GM12878 (cell line): ENCODE data around the gene DLG2. TPM values are rescaled to one million over a fixed set of nuclear protein-coding genes. Genes with fewer than 3 reads are reported as not detected.

Experiments
- ATAC-seq: fragments of 200-7000 bp; cut with Tn5 transposase; 3 replicates; pipeline ENCODE4 v1.9.1; 2020; ENCODE audit warnings: mild to moderate bottlenecking, moderate library complexity
- BruUV-seq: library from RNA; stranded (reverse); fragments of 400-500 nt; replicated peaks from 2 replicates; lab custom pipeline; 2021; lab: Mats Ljungman, UMichigan
- CTCF ChIA-PET: fragments of 300-600 bp; sonication (Branson Sonifier 250); formaldehyde crosslinking; extraction: SDS; loops from one replicate; lab custom pipeline; 2021; ENCODE audit warnings: inconsistent platforms; lab: Yijun Ruan, JAX
- POLR2A ChIA-PET: fragments of 350-600 bp; formaldehyde crosslinking; extraction: SDS; loops from one replicate; lab custom pipeline; 2021; ENCODE audit warnings: inconsistent platforms; lab: Charles Lee
- RAD21 ChIA-PET: fragments of 300-600 bp; sonication (Branson Sonifier 250); formaldehyde crosslinking; loops from one replicate; lab custom pipeline; 2023; ENCODE audit warnings: antibody characterized with exemption; ENCODE audit not compliant: unreplicated experiment; lab: Charles Lee
- SMC1A ChIA-PET: fragments of 300-600 bp; sonication (Branson Sonifier 250); formaldehyde crosslinking; loops from one replicate; lab custom pipeline; 2023; ENCODE audit not compliant: unreplicated experiment, uncharacterized antibody; lab: Charles Lee
- DNase-seq: peaks from one replicate; pipeline ENCODE4 v3.0.0-alpha.2; 2011; ENCODE audit warnings: low read depth, low spot score
- FAIRE-seq: peaks from 3 replicates; lab custom pipeline; 2011; peaks lifted over from hg19 to GRCh38; lab: Jason Lieb, UNC
- H2AFZ ChIP-seq: 2 replicates; pipeline ENCODE4 v1.6.0; 2011; ENCODE audit warnings: low read depth, low read length, control low read depth; ENCODE audit not compliant: control insufficient read depth
- H3K27ac ChIP-seq: 2 replicates; pipeline ENCODE4 v1.5.1; 2011; ENCODE audit warnings: control low read depth; ENCODE audit not compliant: control insufficient read depth, insufficient read depth
- H3K27me3 ChIP-seq, 2 experiments: replicated peaks in 1 of 2; 2 replicates each; pipeline versions ENCODE4 v1.6.0 to v1.6.1; 2011; ENCODE audit warnings: low read length in 1 of 2; ENCODE audit not compliant: control insufficient read depth in 2 of 2, insufficient read depth in 2 of 2
- H3K36me3 ChIP-seq, 2 experiments: 2 replicates each; pipeline ENCODE4 v1.5.1; 2011; ENCODE audit warnings: low read length in 1 of 2; ENCODE audit not compliant: control insufficient read depth in 2 of 2, insufficient read depth in 2 of 2
- H3K4me1 ChIP-seq: 2 replicates; pipeline ENCODE4 v1.6.1; 2011; ENCODE audit warnings: mild to moderate bottlenecking, low read length, moderate library complexity, mixed read lengths; ENCODE audit not compliant: control insufficient read depth, insufficient read depth
- H3K4me2 ChIP-seq: 2 replicates; pipeline ENCODE4 v1.6.0; 2011; ENCODE audit warnings: control low read depth; ENCODE audit not compliant: control insufficient read depth, insufficient read depth
- H3K4me3 ChIP-seq: fragments of 200-600 bp; sonication (generic); 2 replicates; pipeline ENCODE4 v1.5.1; 2016
- H3K79me2 ChIP-seq: 2 replicates; pipeline ENCODE4 v1.6.0; 2011; ENCODE audit warnings: low read length; ENCODE audit not compliant: control insufficient read depth, insufficient read depth
- H3K9ac ChIP-seq: 2 replicates; pipeline ENCODE4 v1.8.0; 2011; ENCODE audit warnings: low read length, control low read depth, mixed read lengths; ENCODE audit not compliant: control insufficient read depth, insufficient read depth
- H3K9me3 ChIP-seq: replicated peaks from 3 replicates; pipeline ENCODE4 v1.5.1; 2011; ENCODE audit warnings: mild to moderate bottlenecking, low read length; ENCODE audit not compliant: control insufficient read depth, insufficient read depth
- H4K20me1 ChIP-seq: 2 replicates; pipeline ENCODE4 v1.6.0; 2011; ENCODE audit not compliant: control insufficient read depth, insufficient read depth
- ATF2 ChIP-seq: IDR thresholded peaks from 2 replicates; pipeline ENCODE4 v1.6.1; 2012; ENCODE audit warnings: low read length, inconsistent platforms
- CEBPZ ChIP-seq: fragments of 150-350 bp; IDR thresholded peaks from 2 replicates; pipeline ENCODE4 v1.6.1; 2016; ENCODE audit warnings: low read depth, low read length
- E4F1 ChIP-seq: fragments of 450-650 bp; IDR thresholded peaks from 2 replicates; pipeline ENCODE4 v1.6.1; 2018; ENCODE audit warnings: borderline replicate concordance, mild to moderate bottlenecking; ENCODE audit not compliant: partially characterized antibody
- EGR1 ChIP-seq, 2 experiments: IDR thresholded peaks; 1 replicate in 1 of 2; 2 replicates in 1 of 2; pipeline ENCODE4 v1.6.1; 2011 to 2012; ENCODE audit warnings: low read depth in 2 of 2, low read length in 2 of 2, borderline replicate concordance in 1 of 2, mild to moderate bottlenecking in 1 of 2, moderate library complexity in 1 of 2
- GATAD2B ChIP-seq: fragments of 450-650 bp; conservative IDR thresholded peaks from 2 replicates; pipeline ENCODE4 v1.6.1; 2017; ENCODE audit warnings: low read depth, mild to moderate bottlenecking, moderate library complexity
- HSF1 ChIP-seq: fragments of 150-350 bp; IDR thresholded peaks from 2 replicates; pipeline ENCODE4 v1.6.1; 2014; ENCODE audit warnings: mild to moderate bottlenecking, low read depth, low read length
- IKZF2 ChIP-seq, 2 experiments: fragments of 450-650 bp; IDR thresholded peaks; 2 replicates each; pipeline ENCODE4 v1.6.1; 2017; ENCODE audit warnings: mild to moderate bottlenecking in 2 of 2, moderate library complexity in 2 of 2
- MAX ChIP-seq: IDR thresholded peaks from 2 replicates; pipeline ENCODE4 v1.6.1; 2012; ENCODE audit warnings: low read depth, low read length, improper control_type of control experiment
- MTA2 ChIP-seq: fragments of 450-650 bp; IDR thresholded peaks from 2 replicates; pipeline ENCODE4 v1.6.1; 2016; ENCODE audit warnings: low read depth, mild to moderate bottlenecking, moderate library complexity
- NFIC ChIP-seq: IDR thresholded peaks from 2 replicates; pipeline ENCODE4 v1.6.1; 2012; ENCODE audit warnings: low read depth, mild to moderate bottlenecking, inconsistent platforms, low read length, moderate library complexity
- NR2F1 ChIP-seq: fragments of 450-650 bp; conservative IDR thresholded peaks from 2 replicates; pipeline ENCODE4 v1.6.1; 2017; ENCODE audit warnings: mild to moderate bottlenecking
- TBL1XR1 ChIP-seq: IDR thresholded peaks from 2 replicates; pipeline ENCODE4 v1.6.1; 2012; ENCODE audit warnings: low read depth, low read length, improper control_type of control experiment
- USF2 ChIP-seq: IDR thresholded peaks from 2 replicates; pipeline ENCODE4 v1.6.1; 2011; ENCODE audit warnings: low read depth, low read length, improper control_type of control experiment, borderline replicate concordance
- WGBS: methylation state at CpG from one replicate; pipeline ENCODE4 v1.1.6; 2016; ENCODE audit warnings: low lambda C conversion rate; ENCODE audit not compliant: insufficient replicate concordance, insufficient coverage; ENCODE audit errors: missing lambda C conversion rate; 5-methylcytosine and 5-hydroxymethylcytosine counted together
- in situ Hi-C: fragments of 300-500 bp; cut with MboI; formaldehyde crosslinking; loops from 9 replicates; pipeline ENCODE4 v1.14.3; 2018; ENCODE audit warnings: mixed read lengths
- intact Hi-C: fragments of 100-400 bp; cut with micrococcal nuclease; formaldehyde crosslinking; loops from one replicate; pipeline ENCODE4 v1.14.2; 2022; ENCODE audit not compliant: unreplicated experiment
- polyA plus RNA-seq, 11 experiments: library from polyadenylated mRNA; depleted of rRNA in 4 of 11; unstranded in 6 of 11; stranded (reverse) in 5 of 11; fragments of >200 nt; fragmentation: Nextera tagmentation in 4 of 11; fragmentation: Illumina TruSeq in 1 of 11; extraction: Ambion mirVana in 4 of 11; extraction: Trizol in 1 of 11; gene quantifications; 1 replicate in 1 of 11; 2 replicates in 10 of 11; pipeline versions ENCODE4 v1.2.1 to v1.2.3, GENCODE V29; 2011 to 2016; ENCODE audit warnings: inconsistent platforms in 2 of 11, missing spikeins in 2 of 11, low read depth in 1 of 11
- total RNA-seq, 4 experiments: library from RNA; depleted of rRNA in 3 of 4; stranded (reverse); fragments of >200 nt in 3 of 4; fragmentation: Illumina TruSeq in 1 of 4; extraction: Trizol in 1 of 4; gene quantifications; 2 replicates each; pipeline versions ENCODE4 v1.2.1 to v1.2.3, GENCODE V29; 2013 to 2021

DLG2 gene
- total and polyA plus RNA-seq, 10 of the 15 experiments (the other 5 are each of a cell fraction or from before 2014, with no cell fraction given) = 0.09 to 0.98 (median 0.35) TPM

GRCh38 chr11:85249482-85249881 lies 377.7 kb downstream of the DLG2 start (continued):
- TF ChIP-seq ATF2 = no peak
- no peak for TF ChIP-seq GATAD2B

- RAD21 ChIA-PET = no interaction called here
- DNase-seq = no peak
- H3K27me3 ChIP-seq = no peaks in the 10 kb centered on the region
- TF ChIP-seq IKZF2 (IDR thresholded peaks at IDR 0.05) (no peak), CEBPZ (no peak), USF2 (no peak), NFIC (no peak), E4F1 (no peak), MTA2 (no peak), HSF1 (no peak), EGR1 (IDR thresholded peaks at IDR 0.05; ENCODE audit: borderline replicate concordance in 1 of 2, low read depth in 2 of 2, low read length in 2 of 2) (no peak), TBL1XR1 (no peak), NR2F1 (no peak), MAX (no peak)
Measured at GRCh38 chr11:85247797-85248196, 379.3 kb downstream of the DLG2 start.

More at GRCh38 chr11:85247797-85248196, 379.3 kb downstream of the DLG2 start:
- no peak overlapping the region for H2AFZ ChIP-seq
- H3K9me3 ChIP-seq = no peaks in the 10 kb centered on the region
- no peak overlapping the region for H3K4me3 ChIP-seq
- BruUV-seq = no TSS peak
- H4K20me1 ChIP-seq = no peaks in the 10 kb centered on the region
- POLR2A ChIA-PET = no interaction called here
- SMC1A ChIA-PET = no interaction called here
- H3K4me2 ChIP-seq = no peak overlapping the region
- ATAC-seq (no peak), FAIRE-seq (no peak)
- in situ Hi-C loops = no loop called here
- 44% methylated on average over 3 of the region's 3 CpGs for WGBS
- H3K36me3 ChIP-seq = no peaks in the 10 kb centered on the region
- H3K9ac ChIP-seq = no peak overlapping the region
- intact Hi-C loops = no loop called here
- no peaks in the 10 kb centered on the region for H3K79me2 ChIP-seq
- H3K27ac ChIP-seq = no peak overlapping the region
- CTCF ChIA-PET = no interaction called here
- H3K4me1 ChIP-seq = no peaks in the 10 kb centered on the region
